Esophagus (tissue), 2 donors: ENCODE results near the gene ADA. TPM values are rescaled to one million over a fixed set of nuclear protein-coding genes. Genes with fewer than 3 reads are reported as not detected.

Experiments
- H3K27ac ChIP-seq, 2 donors: one replicate each; pipeline ENCODE4 v1.5.1; 2013; ENCODE audit warnings: low read depth in 2 of 2, mild to moderate bottlenecking in 2 of 2, inconsistent platforms in 1 of 2, low read length in 1 of 2, moderate library complexity in 1 of 2
- H3K27me3 ChIP-seq, 2 donors: one replicate each; pipeline ENCODE4 v1.6.1; 2013; ENCODE audit warnings: low read length in 2 of 2, control low read depth in 1 of 2, mild to moderate bottlenecking in 1 of 2; ENCODE audit not compliant: insufficient read depth in 2 of 2, control insufficient read depth in 1 of 2
- H3K36me3 ChIP-seq, 2 donors: one replicate each; pipeline ENCODE4 v1.6.1; 2013; ENCODE audit warnings: low read length in 1 of 2; ENCODE audit not compliant: control insufficient read depth in 2 of 2, insufficient read depth in 2 of 2
- H3K4me1 ChIP-seq, 2 donors: one replicate each; pipeline ENCODE4 v1.6.1; 2013; ENCODE audit warnings: low read length in 1 of 2; ENCODE audit not compliant: control insufficient read depth in 2 of 2, insufficient read depth in 2 of 2
- H3K4me3 ChIP-seq, 2 donors: one replicate each; pipeline ENCODE4 v1.5.1; 2013; ENCODE audit warnings: low read length in 2 of 2, mild to moderate bottlenecking in 2 of 2, low read depth in 1 of 2, moderate library complexity in 1 of 2
- H3K9me3 ChIP-seq, 2 donors: one replicate each; pipeline ENCODE4 v1.6.1; 2013; ENCODE audit warnings: mild to moderate bottlenecking in 2 of 2, low read depth in 1 of 2, low read length in 1 of 2, moderate library complexity in 1 of 2; ENCODE audit not compliant: control insufficient read depth in 2 of 2, insufficient read depth in 1 of 2
- WGBS, 2 donors: extraction: QIAGEN DNeasy Blood & Tissue Kit; methylation state at CpG; one replicate each; pipeline ENCODE4 v1.1.7; 2013; 5-methylcytosine and 5-hydroxymethylcytosine counted together
- polyA plus RNA-seq, 2 donors: library from polyadenylated mRNA; stranded (reverse); fragments of 200-250 nt; gene quantifications; one replicate each; pipeline ENCODE4 v1.2.3, GENCODE V29; 2013
- donor health status: healthy with polysubstance abuse.
- donor health status: Bipolar disorder and iron deficiency.

ADA gene
- polyA plus RNA-seq, 2 donors = 5.6 to 8.8 TPM

GRCh38 chr20:44614525-44614924 lies 37.0 kb downstream of the ADA start:
- WGBS, 2 donors = 56 to 60% methylated on average over 14 of the region's 14 CpGs
- Histone ChIP-seq H3K36me3 (peaks cover 4% of the 10 kb centered on the region in 2 donors), H3K27ac (peak overlapping the region in 1 of 2 donors; percentile 1), H3K27me3 (no peaks in the 10 kb centered on the region), H3K4me1 (peaks cover 0 to 13% of the 10 kb centered on the region in 2 donors), H3K9me3 (no peaks in the 10 kb centered on the region), H3K4me3 (no peak overlapping the region)

- WGBS, 2 donors = 93 to 94% methylated on average over 5 of the region's 5 CpGs
- H3K27ac ChIP-seq = no peak overlapping the region
- peaks cover 0 to 13% of the 10 kb centered on the region in 2 donors for H3K4me1 ChIP-seq
- no peaks in the 10 kb centered on the region for H3K9me3 ChIP-seq
- H3K4me3 ChIP-seq = no peak overlapping the region
- peaks cover 4% of the 10 kb centered on the region in 2 donors for H3K36me3 ChIP-seq
- no peaks in the 10 kb centered on the region for H3K27me3 ChIP-seq
Observed at GRCh38 chr20:44613575-44613974, 37.9 kb downstream of the ADA start.

- Histone ChIP-seq H3K4me3 (no peak overlapping the region), H3K9me3 (no peaks in the 10 kb centered on the region), H3K36me3 (peaks cover 2 to 4% of the 10 kb centered on the region in 2 donors), H3K4me1 (peaks cover 0 to 10% of the 10 kb centered on the region in 2 donors), H3K27ac (peak overlapping the region in 1 of 2 donors; percentile 63), H3K27me3 (no peaks in the 10 kb centered on the region)
- 2 to 4% methylated on average over 1 of the region's 1 CpG for WGBS, 2 donors
Observed at GRCh38 chr20:44610313-44610962, 41.1 kb downstream of the ADA start.

GRCh38 chr20:44609516-44610312 lies 41.8 kb downstream of the ADA start:
- no peaks in the 10 kb centered on the region for H3K27me3 ChIP-seq
- no peak overlapping the region for H3K4me3 ChIP-seq
- peaks cover 0 to 4% of the 10 kb centered on the region in 2 donors for H3K4me1 ChIP-seq
- 24 to 27% methylated on average over 25 of the region's 25 CpGs for WGBS, 2 donors
- peak overlapping the region; percentile 63 to 66 for H3K27ac ChIP-seq
- no peaks in the 10 kb centered on the region for H3K9me3 ChIP-seq
- H3K36me3 ChIP-seq = peaks cover 2 to 4% of the 10 kb centered on the region in 2 donors

- no peaks in the 10 kb centered on the region for H3K9me3 ChIP-seq
- H3K27ac ChIP-seq = peak overlapping the region; percentile 63 to 66
- H3K36me3 ChIP-seq = peaks cover 2 to 4% of the 10 kb centered on the region in 2 donors
- H3K4me3 ChIP-seq = no peak overlapping the region
- H3K4me1 ChIP-seq = peaks cover 0 to 3% of the 10 kb centered on the region in 2 donors
- no peaks in the 10 kb centered on the region for H3K27me3 ChIP-seq
- WGBS, 2 donors = 58 to 62% methylated on average over 9 of the region's 9 CpGs
Observed at GRCh38 chr20:44609006-44609515, 42.4 kb downstream of the ADA start.

- no peak overlapping the region for H3K4me3 ChIP-seq
- peaks cover 0 to 3% of the 10 kb centered on the region in 2 donors for H3K4me1 ChIP-seq
- no peaks in the 10 kb centered on the region for H3K9me3 ChIP-seq
- no peaks in the 10 kb centered on the region for H3K27me3 ChIP-seq
- WGBS, 2 donors = 95% methylated on average over 5 of the region's 5 CpGs
- H3K27ac ChIP-seq = no peak overlapping the region
- H3K36me3 ChIP-seq = no peaks in the 10 kb centered on the region
Observed at GRCh38 chr20:44606725-44607441, 44.6 kb downstream of the ADA start.

- peaks cover 4 to 5% of the 10 kb centered on the region in 2 donors for H3K4me1 ChIP-seq
- 91 to 92% methylated on average over 8 of the region's 8 CpGs for WGBS, 2 donors
- no peak overlapping the region for H3K4me3 ChIP-seq
- no peaks in the 10 kb centered on the region for H3K27me3 ChIP-seq
- H3K27ac ChIP-seq = peak overlapping the region in 1 of 2 donors; percentile 42
- H3K36me3 ChIP-seq = no peaks in the 10 kb centered on the region
- H3K9me3 ChIP-seq = no peaks in the 10 kb centered on the region
Observed at GRCh38 chr20:44603327-44603726, 48.2 kb downstream of the ADA start.

GRCh38 chr20:44601801-44602204 lies 49.7 kb downstream of the ADA start:
- WGBS, 2 donors = 4 to 7% methylated on average over 1 of the region's 1 CpG
- H3K36me3 ChIP-seq = no peaks in the 10 kb centered on the region
- no peaks in the 10 kb centered on the region for H3K27me3 ChIP-seq
- no peak overlapping the region for H3K4me3 ChIP-seq
- H3K4me1 ChIP-seq = peaks cover 4 to 7% of the 10 kb centered on the region in 2 donors
- H3K27ac ChIP-seq = peak overlapping the region; percentile 62 to 71
- no peaks in the 10 kb centered on the region for H3K9me3 ChIP-seq

- Histone ChIP-seq H3K27ac (peak overlapping the region; percentile 80 to 88), H3K4me3 (no peak overlapping the region), H3K4me1 (peaks cover 4 to 7% of the 10 kb centered on the region in 2 donors), H3K36me3 (no peaks in the 10 kb centered on the region), H3K27me3 (no peaks in the 10 kb centered on the region), H3K9me3 (no peaks in the 10 kb centered on the region)
- WGBS, 2 donors = 58 to 59% methylated on average over 7 of the region's 7 CpGs
Observed at GRCh38 chr20:44601236-44601671, 50.2 kb downstream of the ADA start.
